PFSK-1 (cell line): ENCODE measurements around the gene SEMA4D.

Experiments used
- FOXP2 ChIP-seq: optimal IDR thresholded peaks from 2 replicates; pipeline ENCODE3; 2011; ENCODE audit warnings: borderline replicate concordance, control low read depth, inconsistent platforms; ENCODE audit not compliant: insufficient read depth; ENCODE audit errors: extremely low read length, extremely low read depth
- POLR2AphosphoS5 ChIP-seq: IDR thresholded peaks from 2 replicates; pipeline ENCODE4 v1.6.1; 2012; ENCODE audit warnings: low read depth, mild to moderate bottlenecking, control low read depth, low read length, moderate library complexity
- REST ChIP-seq, 2 experiments: IDR thresholded peaks; 2 replicates each; pipeline versions ENCODE4 v1.6.1 to v1.8.0; 2011 to 2012; ENCODE audit warnings: low read depth in 2 of 2, low read length in 2 of 2, control low read depth in 1 of 2, inconsistent platforms in 1 of 2, mild to moderate bottlenecking in 1 of 2, moderate library complexity in 1 of 2; ENCODE audit not compliant: insufficient read depth in 1 of 2
- SIN3A ChIP-seq: IDR thresholded peaks from 2 replicates; pipeline ENCODE4 v1.6.1; 2012; ENCODE audit warnings: mild to moderate bottlenecking, low read length, moderate library complexity, borderline replicate concordance; ENCODE audit not compliant: insufficient read depth
- TAF1 ChIP-seq: IDR thresholded peaks from 2 replicates; pipeline ENCODE4 v1.6.1; 2012; ENCODE audit warnings: low read length, control low read depth, borderline replicate concordance; ENCODE audit not compliant: insufficient read depth

Gene SEMA4D

GRCh38 chr9:89367726-89368437 is 130.0 kb downstream of the SEMA4D start:
- TF ChIP-seq SIN3A (no peak), REST (IDR thresholded peaks at IDR 0.05; ENCODE audit: insufficient read depth in 1 of 2, low read depth in 2 of 2, low read length in 2 of 2) (no peak), POLR2AphosphoS5 (no peak), TAF1 (no peak), FOXP2 (no peak)

- TF ChIP-seq SIN3A (no peak), REST (IDR thresholded peaks at IDR 0.05; ENCODE audit: insufficient read depth in 1 of 2, low read depth in 2 of 2, low read length in 2 of 2) (no peak), POLR2AphosphoS5 (no peak), TAF1 (no peak), FOXP2 (no peak)
Observed at GRCh38 chr9:89367281-89367680, 130.6 kb downstream of the SEMA4D start.

DNA sequence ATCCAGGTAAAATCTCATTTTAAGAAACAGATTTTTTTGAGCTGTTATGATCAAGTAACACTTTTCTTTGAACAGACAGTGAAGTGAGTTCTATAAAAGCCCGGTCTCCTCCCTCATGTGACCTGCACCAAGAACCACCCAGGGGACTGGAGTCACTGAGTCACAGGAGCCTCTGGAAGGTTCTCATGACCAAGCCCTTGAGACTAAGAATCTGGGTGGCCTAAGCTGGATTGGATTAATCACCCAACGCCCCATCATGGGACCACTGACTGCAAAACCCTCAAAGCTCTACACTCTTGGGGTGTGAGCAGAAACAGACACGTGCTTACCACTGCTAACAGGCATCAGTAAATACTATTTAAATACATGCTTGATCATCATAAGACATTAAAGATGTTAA is 131.2 kb downstream of the SEMA4D start:
- TF ChIP-seq FOXP2, result no peak
- TF ChIP-seq SIN3A, result no peak
- TF ChIP-seq REST (IDR thresholded peaks at IDR 0.05; ENCODE audit: insufficient read depth in 1 of 2, low read depth in 2 of 2, low read length in 2 of 2), result no peak
- TF ChIP-seq POLR2AphosphoS5, result no peak
- TF ChIP-seq TAF1, result no peak

DNA sequence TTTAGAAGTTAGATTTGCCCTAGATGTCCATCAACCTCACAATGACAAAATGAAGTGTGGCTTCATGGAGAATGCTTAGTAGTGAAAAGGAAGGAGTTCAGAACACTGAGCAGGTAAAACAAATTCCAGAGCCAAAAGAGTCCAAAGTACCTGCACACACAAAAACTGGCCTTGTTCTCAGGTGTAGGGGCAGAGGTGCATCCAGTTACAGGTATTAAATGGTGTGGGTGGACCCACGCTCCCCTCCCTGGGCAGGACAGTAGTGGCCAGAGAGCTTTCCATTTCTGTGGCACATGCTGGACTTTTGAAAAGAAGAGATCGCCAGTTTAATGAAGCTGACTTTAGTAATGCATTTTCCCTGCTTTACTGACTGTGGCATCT is 132.4 kb downstream of the SEMA4D start:
- no peak for TF ChIP-seq FOXP2
- no peak for TF ChIP-seq REST (IDR thresholded peaks at IDR 0.05; ENCODE audit: insufficient read depth in 1 of 2, low read depth in 2 of 2, low read length in 2 of 2)
- no peak for TF ChIP-seq TAF1
- no peak for TF ChIP-seq SIN3A
- TF ChIP-seq POLR2AphosphoS5, result no peak

- no peak for TF ChIP-seq FOXP2
- no peak for TF ChIP-seq POLR2AphosphoS5
- no peak for TF ChIP-seq REST (IDR thresholded peaks at IDR 0.05; ENCODE audit: insufficient read depth in 1 of 2, low read depth in 2 of 2, low read length in 2 of 2)
- TF ChIP-seq TAF1, result no peak
- TF ChIP-seq SIN3A, result no peak
Observed at GRCh38 chr9:89364666-89365531, 133.0 kb downstream of the SEMA4D start.
